ENCODE measurements around the gene KCNH8. TPM values are rescaled to one million over a fixed set of nuclear protein-coding genes. Genes with fewer than 3 reads are reported as not detected.

Gene KCNH8
- total and polyA plus RNA-seq, 2 donors (not counting 1 experiment from before 2014, with no cell fraction given) = under 0.01 TPM; not detected in 1

- H3K27ac ChIP-seq (ENCODE audit: insufficient read depth, low read length) = no peak overlapping the region
- no peaks in the 10 kb centered on the region for H3K4me1 ChIP-seq (ENCODE audit: control insufficient read depth, extremely low read depth, insufficient read depth, low read length)
- H2AFZ ChIP-seq (ENCODE audit: low read length) = no peak overlapping the region
- H3K4me2 ChIP-seq (ENCODE audit: extremely low read depth, insufficient read depth, low read length) = no peak overlapping the region
- H3K9ac ChIP-seq (ENCODE audit: insufficient read depth, low read length) = no peak overlapping the region
- peaks cover 6% of the 10 kb centered on the region for H3K27me3 ChIP-seq (ENCODE audit: control insufficient read depth, insufficient read depth, low read length)
- no peak for TF ChIP-seq CTCF (conservative IDR thresholded peaks at IDR 0.05 in 1 of 2, IDR thresholded peaks at IDR 0.05 in 1 of 2; ENCODE audit: low read depth in 1 of 2, low read length in 2 of 2)
- TF ChIP-seq EZH2 (IDR thresholded peaks at IDR 0.05; ENCODE audit: low read length, missing control alignments) = no peak
- H3K36me3 ChIP-seq (ENCODE audit: control insufficient read depth, insufficient read depth, low read length) = no peaks in the 10 kb centered on the region
- H4K20me1 ChIP-seq (ENCODE audit: control insufficient read depth, extremely low read depth, insufficient read depth, low read length) = no peaks in the 10 kb centered on the region
- no peaks in the 10 kb centered on the region for H3K9me3 ChIP-seq (ENCODE audit: control insufficient read depth, insufficient read depth, low read depth, low read length)
- no peaks in the 10 kb centered on the region for H3K79me2 ChIP-seq (ENCODE audit: control insufficient read depth, insufficient read depth, low read length)
- DNase-seq (ENCODE audit: low read depth in 2 of 2) = no peak
- no peak overlapping the region for H3K4me3 ChIP-seq (replicated peaks in 1 of 4; ENCODE audit: control extremely low read depth in 1 of 4, insufficient read depth in 1 of 4, low read depth in 3 of 4, low read length in 4 of 4)
These were observed 2.9 kb downstream of the KCNH8 start for GRCh38 chr3:19151171-19151570.

- H3K4me1 ChIP-seq (ENCODE audit: control insufficient read depth, extremely low read depth, insufficient read depth, low read length) = no peaks in the 10 kb centered on the region
- H3K36me3 ChIP-seq (ENCODE audit: control insufficient read depth, insufficient read depth, low read length) = no peaks in the 10 kb centered on the region
- H3K9me3 ChIP-seq (ENCODE audit: control insufficient read depth, insufficient read depth, low read depth, low read length) = no peaks in the 10 kb centered on the region
- no peaks in the 10 kb centered on the region for H4K20me1 ChIP-seq (ENCODE audit: control insufficient read depth, extremely low read depth, insufficient read depth, low read length)
- H3K27me3 ChIP-seq (ENCODE audit: control insufficient read depth, insufficient read depth, low read length) = no peaks in the 10 kb centered on the region
- no peak overlapping the region for H3K9ac ChIP-seq (ENCODE audit: insufficient read depth, low read length)
- TF ChIP-seq CTCF (conservative IDR thresholded peaks at IDR 0.05 in 1 of 2, IDR thresholded peaks at IDR 0.05 in 1 of 2; ENCODE audit: low read depth in 1 of 2, low read length in 2 of 2) = no peak
- TF ChIP-seq EZH2 (IDR thresholded peaks at IDR 0.05; ENCODE audit: low read length, missing control alignments) = no peak
- no peak overlapping the region for H3K4me2 ChIP-seq (ENCODE audit: extremely low read depth, insufficient read depth, low read length)
- no peak overlapping the region for H3K4me3 ChIP-seq (replicated peaks in 1 of 4; ENCODE audit: control extremely low read depth in 1 of 4, insufficient read depth in 1 of 4, low read depth in 3 of 4, low read length in 4 of 4)
- no peak overlapping the region for H3K27ac ChIP-seq (ENCODE audit: insufficient read depth, low read length)
- no peaks in the 10 kb centered on the region for H3K79me2 ChIP-seq (ENCODE audit: control insufficient read depth, insufficient read depth, low read length)
- no peak for DNase-seq (ENCODE audit: low read depth in 2 of 2)
- no peak overlapping the region for H2AFZ ChIP-seq (ENCODE audit: low read length)
These were observed 6.5 kb downstream of the KCNH8 start for GRCh38 chr3:19154693-19155250.

- H3K79me2 ChIP-seq (ENCODE audit: control insufficient read depth, insufficient read depth, low read length) = no peaks in the 10 kb centered on the region
- H3K9ac ChIP-seq (ENCODE audit: insufficient read depth, low read length) = no peak overlapping the region
- DNase-seq (ENCODE audit: low read depth in 2 of 2) = no peak
- H3K36me3 ChIP-seq (ENCODE audit: control insufficient read depth, insufficient read depth, low read length) = no peaks in the 10 kb centered on the region
- H3K4me1 ChIP-seq (ENCODE audit: control insufficient read depth, extremely low read depth, insufficient read depth, low read length) = no peaks in the 10 kb centered on the region
- no peaks in the 10 kb centered on the region for H3K27me3 ChIP-seq (ENCODE audit: control insufficient read depth, insufficient read depth, low read length)
- TF ChIP-seq EZH2 (IDR thresholded peaks at IDR 0.05; ENCODE audit: low read length, missing control alignments) = no peak
- H2AFZ ChIP-seq (ENCODE audit: low read length) = no peak overlapping the region
- no peak overlapping the region for H3K27ac ChIP-seq (ENCODE audit: insufficient read depth, low read length)
- no peak overlapping the region for H3K4me2 ChIP-seq (ENCODE audit: extremely low read depth, insufficient read depth, low read length)
- H3K4me3 ChIP-seq (replicated peaks in 1 of 4; ENCODE audit: control extremely low read depth in 1 of 4, insufficient read depth in 1 of 4, low read depth in 3 of 4, low read length in 4 of 4) = no peak overlapping the region
- no peaks in the 10 kb centered on the region for H3K9me3 ChIP-seq (ENCODE audit: control insufficient read depth, insufficient read depth, low read depth, low read length)
- no peaks in the 10 kb centered on the region for H4K20me1 ChIP-seq (ENCODE audit: control insufficient read depth, extremely low read depth, insufficient read depth, low read length)
These were observed 7.1 kb downstream of the KCNH8 start for GRCh38 chr3:19155375-19155774.

Data from fibroblast of lung (primary cell).